SU-DHL-6 (cell line): ENCODE measurements around the gene PCLO.

Experiments used
- H2AFZ ChIP-seq: fragments of 200-600 bp; sonication (generic); 2 replicates; pipeline ENCODE4 v1.6.1; 2014; ENCODE audit warnings: low read depth, mild to moderate bottlenecking, moderate library complexity, mixed read lengths, antibody characterized with exemption, low read length; ENCODE audit not compliant: severe bottlenecking
- H3F3A ChIP-seq: fragments of 200-600 bp; shearing (Covaris generic); 2 replicates; pipeline ENCODE4 v1.6.0; 2016; ENCODE audit warnings: antibody characterized with exemption, mild to moderate bottlenecking; ENCODE audit not compliant: insufficient read depth
- H3K27ac ChIP-seq: fragments of 200-600 bp; sonication (generic); 2 replicates; pipeline ENCODE4 v1.5.1; 2016; ENCODE audit warnings: low read depth, mild to moderate bottlenecking, low read length, moderate library complexity, mixed read lengths
- H3K27me3 ChIP-seq: fragments of 200-600 bp; sonication (generic), shearing (Covaris generic); 2 replicates; pipeline ENCODE4 v1.6.0; 2014; ENCODE audit warnings: mild to moderate bottlenecking, low read length
- H3K36me3 ChIP-seq: fragments of 200-600 bp; sonication (generic); 2 replicates; pipeline ENCODE4 v1.6.1; 2014; ENCODE audit warnings: mild to moderate bottlenecking, low read length, mixed read lengths
- H3K4me2 ChIP-seq: fragments of 300-600, 200-600 bp; shearing (Covaris generic), sonication (generic); 2 replicates; pipeline ENCODE4 v1.6.0; 2014; ENCODE audit warnings: low read length, low read depth, mild to moderate bottlenecking; ENCODE audit not compliant: poor library complexity, severe bottlenecking
- H3K4me3 ChIP-seq: fragments of 200-600 bp; sonication (generic); 2 replicates; pipeline ENCODE4 v1.5.1; 2014; ENCODE audit warnings: antibody characterized with exemption, low read length, mild to moderate bottlenecking, mixed read lengths; ENCODE audit not compliant: insufficient read depth, poor library complexity, severe bottlenecking
- H3K79me2 ChIP-seq: fragments of 200-600 bp; sonication (generic); 2 replicates; pipeline ENCODE4 v1.6.1; 2014; ENCODE audit warnings: mild to moderate bottlenecking, low read length, moderate library complexity; ENCODE audit not compliant: insufficient read depth
- H3K9ac ChIP-seq: fragments of 200-600 bp; sonication (generic); 2 replicates; pipeline ENCODE4 v1.7.0; 2014; ENCODE audit warnings: mild to moderate bottlenecking, low read length
- H3K9me2 ChIP-seq: fragments of 200-600 bp; sonication (generic); replicated peaks from 2 replicates; pipeline ENCODE4 v1.6.1; 2014; ENCODE audit warnings: low read length; ENCODE audit not compliant: insufficient read depth
- H3K9me3 ChIP-seq: fragments of 200-600 bp; sonication (generic); 2 replicates; pipeline ENCODE4 v1.6.1; 2014; ENCODE audit warnings: low read length, mixed read lengths; ENCODE audit not compliant: insufficient read depth
- H4K20me1 ChIP-seq: fragments of 200-600 bp; sonication (generic); 2 replicates; pipeline ENCODE4 v1.6.1; 2014; ENCODE audit warnings: low read depth, mild to moderate bottlenecking, antibody characterized with exemption, low read length, moderate library complexity, mixed read lengths
- EZH2phosphoT487 ChIP-seq: fragments of 200-600 bp; sonication (generic), shearing (Covaris generic); conservative IDR thresholded peaks from 2 replicates; pipeline ENCODE4 v1.6.1; 2018; ENCODE audit warnings: mild to moderate bottlenecking, antibody characterized with exemption, low read length, moderate library complexity, mixed read lengths
- TF ChIP-seq, protein P1 (sequence below): fragments of 200-600 bp; sonication (generic); IDR thresholded peaks from one replicate; pipeline ENCODE4 v1.5.1; 2017; ENCODE audit warnings: antibody characterized with exemption, mild to moderate bottlenecking, low read length, moderate library complexity; ENCODE audit not compliant: insufficient read depth, poor library complexity, severe bottlenecking

Gene PCLO

DNA sequence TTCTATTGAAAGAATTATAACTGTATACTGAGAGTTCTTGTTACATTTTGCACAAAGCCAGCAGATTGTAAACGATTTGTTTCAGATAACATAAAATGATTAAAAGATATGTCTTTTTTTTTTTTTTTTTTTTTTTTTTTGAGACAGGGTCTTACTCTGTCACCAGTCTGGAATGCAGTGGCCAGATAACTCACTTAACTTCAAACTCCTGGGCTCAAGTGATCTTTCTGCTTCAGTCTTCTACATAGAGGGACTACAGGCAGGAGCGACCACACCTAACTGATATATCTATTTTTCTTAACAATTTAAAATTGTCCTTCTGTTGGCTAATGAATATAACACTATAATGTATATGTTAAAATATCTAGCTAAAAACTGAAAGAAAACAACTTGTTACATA, 401.9 kb downstream of the PCLO start:
- Histone ChIP-seq H3K9me2 (no peaks in the 10 kb centered on the region), H3K9ac (no peak overlapping the region), H3K4me2 (no peak overlapping the region), H3K27ac (no peak overlapping the region), H3K79me2 (no peaks in the 10 kb centered on the region), H3K9me3 (no peaks in the 10 kb centered on the region), H2AFZ (no peak overlapping the region), H3K27me3 (no peaks in the 10 kb centered on the region), H3F3A (no peaks in the 10 kb centered on the region), H3K36me3 (no peaks in the 10 kb centered on the region), H3K4me3 (no peak overlapping the region), H4K20me1 (peaks cover 4% of the 10 kb centered on the region; the same call in 1 of the 2 replicates)
- TF ChIP-seq, protein P1, sequence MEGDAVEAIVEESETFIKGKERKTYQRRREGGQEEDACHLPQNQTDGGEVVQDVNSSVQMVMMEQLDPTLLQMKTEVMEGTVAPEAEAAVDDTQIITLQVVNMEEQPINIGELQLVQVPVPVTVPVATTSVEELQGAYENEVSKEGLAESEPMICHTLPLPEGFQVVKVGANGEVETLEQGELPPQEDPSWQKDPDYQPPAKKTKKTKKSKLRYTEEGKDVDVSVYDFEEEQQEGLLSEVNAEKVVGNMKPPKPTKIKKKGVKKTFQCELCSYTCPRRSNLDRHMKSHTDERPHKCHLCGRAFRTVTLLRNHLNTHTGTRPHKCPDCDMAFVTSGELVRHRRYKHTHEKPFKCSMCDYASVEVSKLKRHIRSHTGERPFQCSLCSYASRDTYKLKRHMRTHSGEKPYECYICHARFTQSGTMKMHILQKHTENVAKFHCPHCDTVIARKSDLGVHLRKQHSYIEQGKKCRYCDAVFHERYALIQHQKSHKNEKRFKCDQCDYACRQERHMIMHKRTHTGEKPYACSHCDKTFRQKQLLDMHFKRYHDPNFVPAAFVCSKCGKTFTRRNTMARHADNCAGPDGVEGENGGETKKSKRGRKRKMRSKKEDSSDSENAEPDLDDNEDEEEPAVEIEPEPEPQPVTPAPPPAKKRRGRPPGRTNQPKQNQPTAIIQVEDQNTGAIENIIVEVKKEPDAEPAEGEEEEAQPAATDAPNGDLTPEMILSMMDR, result no peak
- TF ChIP-seq EZH2phosphoT487, result no peak

DNA sequence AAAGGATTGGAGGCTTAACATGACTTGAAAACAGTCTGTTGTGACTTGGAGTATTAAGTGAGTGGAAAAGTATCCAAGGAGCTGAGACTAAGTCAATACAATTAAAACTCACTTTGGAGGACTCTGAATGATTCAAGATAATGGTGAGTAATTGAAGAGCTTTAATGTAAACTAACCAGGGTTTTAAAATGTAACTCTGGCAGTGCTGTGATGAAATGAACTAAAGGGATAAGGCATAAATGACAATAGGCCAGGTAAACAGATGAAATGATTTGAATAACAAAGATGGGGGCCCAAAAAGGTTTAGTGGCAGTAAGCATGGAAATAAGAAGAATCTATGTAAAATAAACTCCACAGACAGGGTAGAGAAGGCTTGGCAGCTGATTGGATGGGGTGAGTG, 402.6 kb downstream of the PCLO start:
- no peaks in the 10 kb centered on the region for H3K36me3 ChIP-seq
- H4K20me1 ChIP-seq, result no peaks in the 10 kb centered on the region; the same call in 1 of the 2 replicates
- H3K4me3 ChIP-seq, result no peak overlapping the region
- no peak overlapping the region for H2AFZ ChIP-seq
- TF ChIP-seq, protein P1, result no peak
- no peak for TF ChIP-seq EZH2phosphoT487
- no peak overlapping the region for H3K9ac ChIP-seq
- H3K9me3 ChIP-seq, result no peaks in the 10 kb centered on the region
- H3K9me2 ChIP-seq, result no peaks in the 10 kb centered on the region
- H3K27ac ChIP-seq, result no peak overlapping the region
- H3K4me2 ChIP-seq, result no peak overlapping the region
- H3F3A ChIP-seq, result no peaks in the 10 kb centered on the region
- no peaks in the 10 kb centered on the region for H3K27me3 ChIP-seq
- H3K79me2 ChIP-seq, result no peaks in the 10 kb centered on the region

DNA sequence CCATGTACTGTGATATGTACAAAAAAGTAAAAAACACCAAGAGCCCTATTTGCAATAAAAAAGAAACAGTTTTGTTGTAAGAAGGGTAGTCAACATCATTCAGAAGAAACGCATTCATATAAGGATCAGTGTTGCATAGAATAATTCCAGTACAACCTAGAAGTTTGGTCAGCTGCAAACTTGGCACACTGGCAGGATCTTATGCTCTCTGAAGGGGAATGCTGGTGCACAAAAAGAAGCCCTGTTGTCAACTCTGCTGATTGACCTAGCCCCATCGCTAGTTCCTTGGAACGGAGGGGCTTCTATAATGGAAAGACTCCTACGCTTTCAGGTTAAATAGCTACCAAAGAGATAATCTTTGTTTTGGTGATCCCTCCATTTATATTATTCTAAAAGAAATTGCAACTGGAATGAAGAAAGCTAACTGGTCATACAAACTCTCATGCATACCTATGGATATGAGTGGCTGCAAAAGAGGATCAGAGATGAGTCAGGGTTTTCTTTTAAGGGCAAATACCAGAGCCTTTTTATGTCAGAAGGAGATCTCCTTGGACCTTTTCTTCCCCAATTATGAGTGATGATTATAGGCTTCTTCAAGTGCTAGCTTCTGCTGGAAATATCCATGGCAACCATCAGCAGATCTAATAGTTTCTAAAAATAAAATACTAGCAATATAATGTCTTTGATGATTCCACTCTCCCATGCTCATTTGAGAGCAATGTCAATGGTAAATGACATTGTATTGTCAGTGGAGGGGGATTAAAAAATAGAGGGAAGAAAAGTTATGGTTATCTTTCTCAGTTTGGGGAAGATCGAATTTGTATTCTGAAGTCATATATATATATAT, 406.8 kb downstream of the PCLO start:
- Histone ChIP-seq H3K4me2 (no peak overlapping the region), H3K9me2 (no peaks in the 10 kb centered on the region), H3K4me3 (no peak overlapping the region), H2AFZ (no peak overlapping the region), H4K20me1 (no peaks in the 10 kb centered on the region; the same call in 1 of the 2 replicates), H3F3A (no peaks in the 10 kb centered on the region), H3K9me3 (no peaks in the 10 kb centered on the region), H3K27me3 (no peaks in the 10 kb centered on the region), H3K27ac (no peak overlapping the region), H3K36me3 (no peaks in the 10 kb centered on the region), H3K79me2 (no peaks in the 10 kb centered on the region), H3K9ac (no peak overlapping the region)
- TF ChIP-seq, protein P1, result no peak
- no peak for TF ChIP-seq EZH2phosphoT487
